Erythroblast (primary cell): Measurements from ENCODE around the gene SOBP.

Experiments used
- GATA1 ChIP-seq: IDR thresholded peaks from 2 replicates; pipeline ENCODE4 v1.6.1; 2011; ENCODE audit warnings: low read depth, mild to moderate bottlenecking, control low read depth, low read length, moderate library complexity
- POLR2A ChIP-seq: IDR thresholded peaks from 2 replicates; pipeline ENCODE4 v1.6.1; 2011; ENCODE audit warnings: mild to moderate bottlenecking, low read length

DNA sequence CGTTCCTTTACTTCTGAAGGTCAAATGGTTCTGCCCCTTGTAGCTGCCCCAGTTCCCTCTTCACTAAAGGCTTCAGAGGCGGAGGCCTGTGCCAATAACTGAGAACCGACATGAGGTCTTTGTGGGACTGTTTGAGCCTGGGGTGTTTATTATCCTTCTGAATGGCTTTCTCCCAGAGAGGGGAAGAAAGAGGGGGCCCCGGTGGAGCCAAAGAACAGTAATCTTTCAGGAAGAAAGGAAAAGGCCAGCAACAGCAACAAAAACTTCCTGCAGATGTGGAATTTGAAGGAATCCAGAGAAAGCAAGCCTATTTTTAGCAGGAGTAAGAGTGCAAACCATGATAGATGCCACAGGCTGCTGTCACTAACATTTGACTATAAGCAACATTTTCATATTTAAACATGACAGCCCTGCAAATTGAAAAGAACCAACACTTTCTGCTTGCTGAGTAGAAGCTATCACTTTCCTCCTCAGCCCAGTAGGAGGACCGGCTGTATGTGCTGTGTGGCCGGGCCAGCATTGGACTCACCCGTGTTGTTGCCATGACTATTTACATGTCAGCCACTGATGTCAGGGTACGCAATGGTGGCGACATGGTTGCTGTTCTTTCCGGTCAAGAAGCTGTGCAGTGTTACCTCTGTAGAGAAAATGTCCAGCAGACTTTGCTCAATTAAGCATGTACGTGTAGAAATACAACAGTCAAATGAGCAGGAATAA is 121.3 kb downstream of the SOBP start:
- no peak for TF ChIP-seq POLR2A
- no peak for TF ChIP-seq GATA1
